HCT116 (cell line): ENCODE measurements around the gene HDAC8. TPM values are rescaled to one million over a fixed set of nuclear protein-coding genes. Genes with fewer than 3 reads are reported as not detected.

Source experiments
- ATAC-seq: fragments of 200-7000 bp; cut with Tn5 transposase; 2 replicates; pipeline ENCODE4 v1.9.1; 2020; ENCODE audit warnings: mild to moderate bottlenecking, moderate library complexity
- BruUV-seq: library from RNA; stranded (reverse); fragments of 400-500 nt; replicated peaks from 2 replicates; lab custom pipeline; 2021; lab: Mats Ljungman, UMichigan
- CTCF ChIA-PET: fragments of 300-600 bp; sonication (Branson Sonifier 250); formaldehyde crosslinking; loops from one replicate; lab custom pipeline; 2021; ENCODE audit warnings: antibody characterized with exemption; lab: Charles Lee
- POLR2A ChIA-PET: fragments of 300-600, 350-600 bp; sonication (Branson Sonifier 250); formaldehyde crosslinking; loops from one replicate; lab custom pipeline; 2021; ENCODE audit warnings: antibody characterized with exemption; lab: Charles Lee
- RAD21 ChIA-PET, 2 experiments: fragments of 300-600 bp; sonication (Branson Sonifier 250); formaldehyde crosslinking; loops; one replicate each; lab custom pipeline; 2023; ENCODE audit warnings: low total read pairs in 2 of 2; ENCODE audit not compliant: uncharacterized antibody in 2 of 2, unreplicated experiment in 2 of 2, low non-redundant PET in 1 of 2; lab: Charles Lee
- DNase-seq: peaks from one replicate; pipeline ENCODE4 v3.0.0-alpha.2; 2010; ENCODE audit warnings: low read depth, low spot score
- H2AFZ ChIP-seq: fragments of 200-600 bp; shearing (Covaris generic), sonication (generic); 2 replicates; pipeline ENCODE4 v1.6.1; 2017; ENCODE audit warnings: low read depth, mixed run types, mixed read lengths, antibody characterized with exemption, low read length; ENCODE audit not compliant: poor library complexity, severe bottlenecking
- H3K27ac ChIP-seq: 2 replicates; pipeline ENCODE4 v1.5.1; 2012; ENCODE audit warnings: low read depth, low read length
- H3K27me3 ChIP-seq: fragments of 200-600 bp; sonication (generic); 2 replicates; pipeline ENCODE4 v1.6.1; 2016; ENCODE audit warnings: mixed run types, low read length, mixed read lengths; ENCODE audit not compliant: insufficient read depth
- H3K36me3 ChIP-seq, 2 experiments: fragments of 200-500 bp in 1 of 2; fragments of 200-600 bp in 1 of 2; sonication (Bioruptor generic) in 1 of 2; sonication (generic) in 1 of 2; 2 replicates each; pipeline versions ENCODE4 v1.5.1 to v1.6.1; 2014 to 2016; ENCODE audit warnings: low read length in 2 of 2, inconsistent platforms in 1 of 2, mixed read lengths in 1 of 2, mixed run types in 1 of 2; ENCODE audit not compliant: insufficient read depth in 2 of 2, control insufficient read depth in 1 of 2
- H3K4me1 ChIP-seq, 2 experiments: fragments of 200-600 bp in 1 of 2; sonication (generic) in 1 of 2; 2 replicates each; pipeline versions ENCODE4 v1.5.1 to v1.6.1; 2012 to 2017; ENCODE audit warnings: low read length in 2 of 2, inconsistent platforms in 1 of 2, mild to moderate bottlenecking in 1 of 2, mixed read lengths in 1 of 2, mixed run types in 1 of 2, moderate library complexity in 1 of 2; ENCODE audit not compliant: insufficient read depth in 2 of 2, control insufficient read depth in 1 of 2
- H3K4me2 ChIP-seq: fragments of 200-600 bp; sonication (generic); 2 replicates; pipeline ENCODE4 v1.6.1; 2017; ENCODE audit warnings: mixed run types, low read length, mixed read lengths
- H3K4me3 ChIP-seq, 2 experiments: fragments of 200-600 bp in 1 of 2; sonication (generic) in 1 of 2; replicated peaks in 1 of 2; 2 replicates each; pipeline ENCODE4 v1.5.1; 2011 to 2016; ENCODE audit warnings: low read length in 2 of 2, control low read depth in 1 of 2, low read depth in 1 of 2, mild to moderate bottlenecking in 1 of 2, mixed read lengths in 1 of 2, mixed run types in 1 of 2
- H3K79me2 ChIP-seq: fragments of 200-600 bp; sonication (generic); 2 replicates; pipeline ENCODE4 v1.6.1; 2017; ENCODE audit warnings: mild to moderate bottlenecking, mixed run types, low read length, moderate library complexity, mixed read lengths; ENCODE audit not compliant: insufficient read depth
- H3K9ac ChIP-seq: fragments of 200-600 bp; sonication (generic); 2 replicates; pipeline ENCODE4 v1.6.1; 2016; ENCODE audit warnings: low read length, mixed read lengths
- H3K9me2 ChIP-seq: fragments of 200-600 bp; sonication (generic), shearing (Covaris generic); 2 replicates; pipeline ENCODE4 v1.6.1; 2017; ENCODE audit warnings: mixed run types, mild to moderate bottlenecking, moderate library complexity; ENCODE audit not compliant: insufficient read depth
- H3K9me3 ChIP-seq, 2 experiments: fragments of 200-500 bp in 1 of 2; fragments of 200-600 bp in 1 of 2; sonication (Bioruptor generic) in 1 of 2; sonication (generic) in 1 of 2; 2 replicates each; pipeline ENCODE4 v1.6.1; 2014 to 2017; ENCODE audit warnings: low read length in 2 of 2, mixed read lengths in 2 of 2, inconsistent platforms in 1 of 2, low read depth in 1 of 2, mild to moderate bottlenecking in 1 of 2, mixed run types in 1 of 2, moderate library complexity in 1 of 2; ENCODE audit not compliant: control insufficient read depth in 1 of 2, insufficient read depth in 1 of 2
- H4K20me1 ChIP-seq: fragments of 200-600 bp; sonication (generic), shearing (Covaris generic); 2 replicates; pipeline ENCODE4 v1.6.1; 2017; ENCODE audit warnings: mixed run types, mild to moderate bottlenecking, moderate library complexity; ENCODE audit not compliant: insufficient read depth
- CBX3 ChIP-seq: IDR thresholded peaks from 2 replicates; pipeline ENCODE4 v1.6.1; 2012; ENCODE audit warnings: low read depth
- CEBPB ChIP-seq: IDR thresholded peaks from 2 replicates; pipeline ENCODE4 v1.6.1; 2012; ENCODE audit warnings: low read depth
- ELF1 ChIP-seq: IDR thresholded peaks from 2 replicates; pipeline ENCODE4 v1.6.1; 2012; ENCODE audit warnings: low read depth, borderline replicate concordance
- EZH2 ChIP-seq: fragments of 200-600 bp; sonication (generic); IDR thresholded peaks from 2 replicates; pipeline ENCODE4 v1.6.1; 2017; ENCODE audit warnings: antibody characterized with exemption, mixed run types
- EZH2phosphoT487 ChIP-seq: fragments of 200-600 bp; IDR thresholded peaks from 2 replicates; pipeline ENCODE4 v1.6.1; 2018; ENCODE audit warnings: antibody characterized with exemption, borderline replicate concordance
- POLR2A ChIP-seq: IDR thresholded peaks from 2 replicates; pipeline ENCODE4 v1.7.0; 2011; ENCODE audit warnings: borderline replicate concordance; ENCODE audit not compliant: insufficient read depth, insufficient read length; ENCODE audit errors: extremely low read depth
- RAD21 ChIP-seq: IDR thresholded peaks from 2 replicates; pipeline ENCODE4 v1.6.1; 2012; ENCODE audit warnings: low read depth, mild to moderate bottlenecking
- SRF ChIP-seq: IDR thresholded peaks from 2 replicates; pipeline ENCODE4 v1.6.1; 2012; ENCODE audit warnings: low read depth
- YY1 ChIP-seq: IDR thresholded peaks from 2 replicates; pipeline ENCODE4 v1.6.1; 2011; ENCODE audit warnings: low read length, low read depth, moderate library complexity, mild to moderate bottlenecking; ENCODE audit not compliant: insufficient replicate concordance; ENCODE audit errors: extremely low read depth
- ZNF274 ChIP-seq: fragments of 200-500 bp; sonication (Bioruptor generic); IDR thresholded peaks from 2 replicates; pipeline ENCODE4 v1.6.1; 2014; ENCODE audit warnings: mild to moderate bottlenecking, low read depth, low read length, inconsistent platforms
- intact Hi-C: fragments of 100-400 bp; cut with micrococcal nuclease; formaldehyde crosslinking; loops from 2 replicates; pipeline ENCODE4 v1.10.0; 2022
- total RNA-seq: library from RNA; stranded (reverse); gene quantifications from one replicate; pipeline ENCODE4 v1.2.1, GENCODE V29; 2021; ENCODE audit not compliant: unreplicated experiment
- TF ChIP-seq, protein P1 (sequence below): IDR thresholded peaks from 2 replicates; pipeline ENCODE4 v1.6.1; 2012; ENCODE audit warnings: low read depth
- TF ChIP-seq, protein P2 (sequence below): IDR thresholded peaks from 2 replicates; pipeline ENCODE4 v1.6.1; 2012
- TF ChIP-seq, protein P3 (sequence below): IDR thresholded peaks from 2 replicates; pipeline ENCODE4 v1.6.1; 2012
- TF ChIP-seq, protein P4 (sequence below): IDR thresholded peaks from 2 replicates; pipeline ENCODE4 v1.6.1; 2011; ENCODE audit warnings: mild to moderate bottlenecking, low read length, moderate library complexity; ENCODE audit not compliant: insufficient replicate concordance; ENCODE audit errors: extremely low read depth

The HDAC8 gene
- total RNA-seq, 1 experiment from 2014 or later = 24.1 TPM

DNA sequence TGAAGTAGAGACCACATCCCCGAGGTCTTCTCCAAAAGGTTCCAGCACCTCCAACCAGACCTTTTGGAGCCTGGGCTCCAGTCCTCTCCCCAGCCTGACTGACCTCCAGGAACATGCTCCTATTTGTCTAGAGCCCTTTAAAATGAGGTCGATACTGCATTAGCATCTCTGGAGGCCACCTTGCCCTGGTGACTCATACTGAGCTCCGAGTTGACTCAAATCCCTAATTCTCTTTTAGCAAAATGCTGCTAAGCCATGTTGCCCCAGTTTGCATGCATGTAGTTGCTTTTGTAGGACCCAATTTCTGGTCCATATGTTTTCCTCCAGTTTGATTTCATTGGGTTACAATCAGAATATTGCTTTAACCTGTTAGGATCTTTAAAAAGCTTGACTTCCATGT, 223.5 kb downstream of the HDAC8 start:
- Histone ChIP-seq H3K9ac (no peak overlapping the region), H3K27me3 (no peaks in the 10 kb centered on the region), H3K9me3 (no peaks in the 10 kb centered on the region), H3K9me2 (no peaks in the 10 kb centered on the region), H4K20me1 (no peaks in the 10 kb centered on the region), H3K4me2 (no peak overlapping the region), H3K79me2 (no peaks in the 10 kb centered on the region), H3K4me3 (no peak overlapping the region), H3K36me3 (no peaks in the 10 kb centered on the region)
- no TSS peak for BruUV-seq
- ChIA-PET RAD21 (no interaction called here), POLR2A (no interaction called here)
- TF ChIP-seq EZH2 = no peak
- TF ChIP-seq, protein P1, sequence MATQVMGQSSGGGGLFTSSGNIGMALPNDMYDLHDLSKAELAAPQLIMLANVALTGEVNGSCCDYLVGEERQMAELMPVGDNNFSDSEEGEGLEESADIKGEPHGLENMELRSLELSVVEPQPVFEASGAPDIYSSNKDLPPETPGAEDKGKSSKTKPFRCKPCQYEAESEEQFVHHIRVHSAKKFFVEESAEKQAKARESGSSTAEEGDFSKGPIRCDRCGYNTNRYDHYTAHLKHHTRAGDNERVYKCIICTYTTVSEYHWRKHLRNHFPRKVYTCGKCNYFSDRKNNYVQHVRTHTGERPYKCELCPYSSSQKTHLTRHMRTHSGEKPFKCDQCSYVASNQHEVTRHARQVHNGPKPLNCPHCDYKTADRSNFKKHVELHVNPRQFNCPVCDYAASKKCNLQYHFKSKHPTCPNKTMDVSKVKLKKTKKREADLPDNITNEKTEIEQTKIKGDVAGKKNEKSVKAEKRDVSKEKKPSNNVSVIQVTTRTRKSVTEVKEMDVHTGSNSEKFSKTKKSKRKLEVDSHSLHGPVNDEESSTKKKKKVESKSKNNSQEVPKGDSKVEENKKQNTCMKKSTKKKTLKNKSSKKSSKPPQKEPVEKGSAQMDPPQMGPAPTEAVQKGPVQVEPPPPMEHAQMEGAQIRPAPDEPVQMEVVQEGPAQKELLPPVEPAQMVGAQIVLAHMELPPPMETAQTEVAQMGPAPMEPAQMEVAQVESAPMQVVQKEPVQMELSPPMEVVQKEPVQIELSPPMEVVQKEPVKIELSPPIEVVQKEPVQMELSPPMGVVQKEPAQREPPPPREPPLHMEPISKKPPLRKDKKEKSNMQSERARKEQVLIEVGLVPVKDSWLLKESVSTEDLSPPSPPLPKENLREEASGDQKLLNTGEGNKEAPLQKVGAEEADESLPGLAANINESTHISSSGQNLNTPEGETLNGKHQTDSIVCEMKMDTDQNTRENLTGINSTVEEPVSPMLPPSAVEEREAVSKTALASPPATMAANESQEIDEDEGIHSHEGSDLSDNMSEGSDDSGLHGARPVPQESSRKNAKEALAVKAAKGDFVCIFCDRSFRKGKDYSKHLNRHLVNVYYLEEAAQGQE = no peak
- TF ChIP-seq, protein P2, sequence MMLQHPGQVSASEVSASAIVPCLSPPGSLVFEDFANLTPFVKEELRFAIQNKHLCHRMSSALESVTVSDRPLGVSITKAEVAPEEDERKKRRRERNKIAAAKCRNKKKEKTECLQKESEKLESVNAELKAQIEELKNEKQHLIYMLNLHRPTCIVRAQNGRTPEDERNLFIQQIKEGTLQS = no peak
- no peak for TF ChIP-seq ELF1
- TF ChIP-seq, protein P3, sequence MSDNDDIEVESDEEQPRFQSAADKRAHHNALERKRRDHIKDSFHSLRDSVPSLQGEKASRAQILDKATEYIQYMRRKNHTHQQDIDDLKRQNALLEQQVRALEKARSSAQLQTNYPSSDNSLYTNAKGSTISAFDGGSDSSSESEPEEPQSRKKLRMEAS = no peak
- no peak for TF ChIP-seq ZNF274
- TF ChIP-seq YY1 = no peak
- no peak for TF ChIP-seq EZH2phosphoT487
- no peak for TF ChIP-seq SRF
- TF ChIP-seq CBX3 = no peak
- no peak for TF ChIP-seq CEBPB
- TF ChIP-seq, protein P4, sequence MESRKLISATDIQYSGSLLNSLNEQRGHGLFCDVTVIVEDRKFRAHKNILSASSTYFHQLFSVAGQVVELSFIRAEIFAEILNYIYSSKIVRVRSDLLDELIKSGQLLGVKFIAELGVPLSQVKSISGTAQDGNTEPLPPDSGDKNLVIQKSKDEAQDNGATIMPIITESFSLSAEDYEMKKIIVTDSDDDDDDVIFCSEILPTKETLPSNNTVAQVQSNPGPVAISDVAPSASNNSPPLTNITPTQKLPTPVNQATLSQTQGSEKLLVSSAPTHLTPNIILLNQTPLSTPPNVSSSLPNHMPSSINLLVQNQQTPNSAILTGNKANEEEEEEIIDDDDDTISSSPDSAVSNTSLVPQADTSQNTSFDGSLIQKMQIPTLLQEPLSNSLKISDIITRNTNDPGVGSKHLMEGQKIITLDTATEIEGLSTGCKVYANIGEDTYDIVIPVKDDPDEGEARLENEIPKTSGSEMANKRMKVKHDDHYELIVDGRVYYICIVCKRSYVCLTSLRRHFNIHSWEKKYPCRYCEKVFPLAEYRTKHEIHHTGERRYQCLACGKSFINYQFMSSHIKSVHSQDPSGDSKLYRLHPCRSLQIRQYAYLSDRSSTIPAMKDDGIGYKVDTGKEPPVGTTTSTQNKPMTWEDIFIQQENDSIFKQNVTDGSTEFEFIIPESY = no peak
- TF ChIP-seq RAD21 = no peak
- no peak for TF ChIP-seq POLR2A
- TF ChIP-seq, all 23 proteins: peak for 0
- DNase-seq = no peak
- CTCF ChIA-PET = no interaction called here
- Histone ChIP-seq H3K27ac (no peak overlapping the region), H3K4me1 (no peaks in the 10 kb centered on the region), H2AFZ (no peak overlapping the region)
- intact Hi-C loops = no loop called here
- no peak for ATAC-seq
